Measurements from ENCODE around the gene DPH2.

DPH2 gene

DNA sequence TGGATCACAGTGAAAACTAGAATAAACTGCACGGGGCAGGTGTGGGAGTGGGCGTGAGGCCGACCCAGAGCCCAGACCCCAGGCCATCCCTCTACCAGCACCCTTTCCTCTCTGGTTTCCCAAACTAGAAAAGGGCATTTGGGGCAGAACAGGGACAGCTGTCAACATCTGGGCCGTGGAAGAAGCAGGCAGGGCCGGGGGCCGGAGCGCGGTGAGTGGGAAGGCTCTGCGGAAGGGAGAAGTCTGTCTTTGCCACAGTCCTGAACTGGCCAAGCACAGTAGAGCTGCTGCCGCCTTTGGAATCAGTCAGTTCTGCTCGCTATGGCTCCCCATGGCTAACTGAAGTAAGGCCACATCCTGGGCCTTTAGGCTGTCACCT lies 28.2 kb downstream of the DPH2 start:
- H3K36me3 ChIP-seq (ENCODE audit: control insufficient read depth in 4 of 4, insufficient read depth in 4 of 4, low read length in 3 of 4) = no peaks in the 10 kb centered on the region
- no peaks in the 10 kb centered on the region for H3K27me3 ChIP-seq (replicated peaks in 2 of 5; ENCODE audit: control insufficient read depth in 4 of 5, insufficient read depth in 5 of 5, low read length in 4 of 5)
- H3K9me3 ChIP-seq (ENCODE audit: control extremely low read depth in 1 of 5, control insufficient read depth in 4 of 5, insufficient read depth in 2 of 5, low read depth in 1 of 5, low read length in 4 of 5) = no peaks in the 10 kb centered on the region
- DNase-seq = no peak
- H3K27ac ChIP-seq (ENCODE audit: insufficient read depth in 1 of 2, low read depth in 1 of 2, low read length in 2 of 2, poor library complexity in 1 of 2, severe bottlenecking in 2 of 2) = no peak overlapping the region
- peaks cover 0 to 5% (median 4%) of the 10 kb centered on the region in 4 experiments for H3K4me1 ChIP-seq (ENCODE audit: control extremely low read depth in 1 of 4, control insufficient read depth in 4 of 4, insufficient read depth in 4 of 4, low read length in 3 of 4)
- H3K4me3 ChIP-seq (ENCODE audit: control insufficient read depth in 1 of 7, extremely low read depth in 1 of 7, insufficient read depth in 4 of 7, low read depth in 2 of 7, low read length in 6 of 7) = no peak overlapping the region
- WGBS (ENCODE audit: insufficient coverage) = 97% methylated on average over 11 of the region's 11 CpGs
- ChIA-PET CTCF (no interaction called here), POLR2A (no interaction called here)

DNA sequence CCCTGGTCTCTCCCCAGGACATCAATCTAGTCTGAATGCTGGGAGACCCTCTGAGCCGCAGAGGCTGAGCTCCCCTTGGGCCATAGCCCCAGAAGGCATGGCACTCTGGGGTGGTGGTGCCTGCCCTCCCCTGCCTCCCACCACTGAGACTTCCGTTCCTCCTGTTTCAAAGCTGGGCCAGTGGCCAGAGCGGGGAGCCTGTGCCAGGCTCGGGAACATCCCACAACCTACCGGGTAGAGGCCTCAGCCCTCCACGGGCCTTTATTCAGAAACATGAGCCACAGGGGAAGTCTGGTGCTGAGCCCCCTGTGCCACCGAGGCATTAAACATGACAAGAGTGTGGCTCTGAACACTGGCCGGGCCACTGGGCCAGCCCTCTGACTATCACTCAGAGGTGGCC lies 29.6 kb downstream of the DPH2 start:
- 89% methylated on average over 6 of the region's 8 CpGs for WGBS (ENCODE audit: insufficient coverage)
- peaks cover 0 to 4% (median 4%) of the 10 kb centered on the region in 4 experiments for H3K4me1 ChIP-seq (ENCODE audit: control extremely low read depth in 1 of 4, control insufficient read depth in 4 of 4, insufficient read depth in 4 of 4, low read length in 3 of 4)
- H3K27me3 ChIP-seq (replicated peaks in 2 of 5; ENCODE audit: control insufficient read depth in 4 of 5, insufficient read depth in 5 of 5, low read length in 4 of 5) = no peaks in the 10 kb centered on the region
- H3K4me3 ChIP-seq (ENCODE audit: control insufficient read depth in 1 of 7, extremely low read depth in 1 of 7, insufficient read depth in 4 of 7, low read depth in 2 of 7, low read length in 6 of 7) = no peak overlapping the region
- no peak overlapping the region for H3K27ac ChIP-seq (ENCODE audit: insufficient read depth in 1 of 2, low read depth in 1 of 2, low read length in 2 of 2, poor library complexity in 1 of 2, severe bottlenecking in 2 of 2)
- POLR2A ChIA-PET = no interaction called here
- no peak for DNase-seq
- H3K36me3 ChIP-seq (ENCODE audit: control insufficient read depth in 4 of 4, insufficient read depth in 4 of 4, low read length in 3 of 4) = no peaks in the 10 kb centered on the region
- CTCF ChIA-PET = interaction anchor here (1.2 to 5.5 kb wide), 3 partner anchors 9 to 48 kb away, joined by 4 to 35 read pairs (median 11); no protein-coding TSS in a partner anchor
- no peaks in the 10 kb centered on the region for H3K9me3 ChIP-seq (ENCODE audit: control extremely low read depth in 1 of 5, control insufficient read depth in 4 of 5, insufficient read depth in 2 of 5, low read depth in 1 of 5, low read length in 4 of 5)

DNA sequence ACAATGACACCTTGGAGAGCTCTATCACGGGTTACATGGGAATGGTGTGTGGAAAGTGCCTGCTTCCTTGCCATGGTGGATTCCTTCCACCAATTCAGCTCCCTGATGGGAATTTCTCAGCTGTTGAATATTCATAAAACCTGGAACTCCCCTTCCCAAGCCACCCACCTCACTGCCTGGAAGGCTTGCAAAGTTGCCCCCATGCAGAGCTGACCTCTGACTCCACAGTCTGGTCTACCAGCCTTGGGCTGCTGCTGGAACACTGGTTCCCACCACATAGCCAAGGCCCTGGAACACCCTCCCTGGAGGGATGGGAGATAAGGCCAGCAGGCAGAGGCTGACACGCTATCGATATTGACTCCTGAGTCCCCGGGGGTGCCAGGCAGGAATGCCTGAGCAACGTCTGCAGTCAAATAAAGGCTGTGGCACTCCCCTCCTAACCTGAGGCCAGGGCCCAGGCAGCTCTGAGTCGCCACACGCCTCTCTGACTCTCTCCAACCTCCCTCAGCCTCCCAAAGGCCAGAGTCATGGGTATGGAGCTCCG lies 30.4 kb downstream of the DPH2 start:
- no peak overlapping the region for H3K4me3 ChIP-seq (ENCODE audit: control insufficient read depth in 1 of 7, extremely low read depth in 1 of 7, insufficient read depth in 4 of 7, low read depth in 2 of 7, low read length in 6 of 7)
- 97% methylated on average over 7 of the region's 8 CpGs for WGBS (ENCODE audit: insufficient coverage)
- no peaks in the 10 kb centered on the region for H3K9me3 ChIP-seq (ENCODE audit: control extremely low read depth in 1 of 5, control insufficient read depth in 4 of 5, insufficient read depth in 2 of 5, low read depth in 1 of 5, low read length in 4 of 5)
- DNase-seq = no peak
- no peak overlapping the region for H3K27ac ChIP-seq (ENCODE audit: insufficient read depth in 1 of 2, low read depth in 1 of 2, low read length in 2 of 2, poor library complexity in 1 of 2, severe bottlenecking in 2 of 2)
- H3K36me3 ChIP-seq (ENCODE audit: control insufficient read depth in 4 of 4, insufficient read depth in 4 of 4, low read length in 3 of 4) = no peaks in the 10 kb centered on the region
- H3K27me3 ChIP-seq (replicated peaks in 2 of 5; ENCODE audit: control insufficient read depth in 4 of 5, insufficient read depth in 5 of 5, low read length in 4 of 5) = no peaks in the 10 kb centered on the region
- ChIA-PET POLR2A (no interaction called here), CTCF (interaction anchor here (0.7 to 5.5 kb wide), 6 partner anchors 9 to 1153 kb away, joined by 3 to 35 read pairs (median 4); no protein-coding TSS in a partner anchor)
- H3K4me1 ChIP-seq (ENCODE audit: control extremely low read depth in 1 of 4, control insufficient read depth in 4 of 4, insufficient read depth in 4 of 4, low read length in 3 of 4) = no peaks in the 10 kb centered on the region

DNA sequence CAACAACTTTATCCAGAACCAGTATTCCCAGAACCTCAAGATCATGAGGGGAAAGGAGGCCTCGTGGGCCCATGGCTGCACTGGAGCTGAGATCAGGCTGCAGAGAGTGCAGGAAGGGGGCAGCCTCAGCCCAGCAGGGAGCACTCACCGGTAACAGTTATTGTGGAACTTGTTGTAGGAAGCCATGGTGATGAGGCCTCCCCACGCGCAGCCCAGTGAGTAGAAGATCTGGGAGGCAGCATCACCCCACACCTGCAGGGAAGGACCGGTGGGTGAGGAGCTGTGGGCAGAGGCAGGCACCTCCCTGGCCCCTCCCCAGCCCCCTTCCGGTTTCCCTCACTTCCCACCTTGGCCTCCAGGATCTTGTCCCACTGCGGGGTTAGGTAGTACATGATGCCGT lies 32.4 kb downstream of the DPH2 start:
- no peaks in the 10 kb centered on the region for H3K36me3 ChIP-seq (ENCODE audit: control insufficient read depth in 4 of 4, insufficient read depth in 4 of 4, low read length in 3 of 4)
- H3K4me3 ChIP-seq (ENCODE audit: control insufficient read depth in 1 of 7, extremely low read depth in 1 of 7, insufficient read depth in 4 of 7, low read depth in 2 of 7, low read length in 6 of 7) = no peak overlapping the region
- H3K9me3 ChIP-seq (ENCODE audit: control extremely low read depth in 1 of 5, control insufficient read depth in 4 of 5, insufficient read depth in 2 of 5, low read depth in 1 of 5, low read length in 4 of 5) = no peaks in the 10 kb centered on the region
- 91% methylated on average over 8 of the region's 8 CpGs for WGBS (ENCODE audit: insufficient coverage)
- H3K4me1 ChIP-seq (ENCODE audit: control extremely low read depth in 1 of 4, control insufficient read depth in 4 of 4, insufficient read depth in 4 of 4, low read length in 3 of 4) = no peaks in the 10 kb centered on the region
- CTCF ChIA-PET = interaction anchor here (0.9 to 5.5 kb wide), 5 partner anchors 10 to 46 kb away, joined by 3 to 35 read pairs (median 6); no protein-coding TSS in a partner anchor
- no peaks in the 10 kb centered on the region for H3K27me3 ChIP-seq (replicated peaks in 2 of 5; ENCODE audit: control insufficient read depth in 4 of 5, insufficient read depth in 5 of 5, low read length in 4 of 5)
- H3K27ac ChIP-seq (ENCODE audit: insufficient read depth in 1 of 2, low read depth in 1 of 2, low read length in 2 of 2, poor library complexity in 1 of 2, severe bottlenecking in 2 of 2) = no peak overlapping the region
- POLR2A ChIA-PET = no interaction called here
- DNase-seq = no peak

DNA sequence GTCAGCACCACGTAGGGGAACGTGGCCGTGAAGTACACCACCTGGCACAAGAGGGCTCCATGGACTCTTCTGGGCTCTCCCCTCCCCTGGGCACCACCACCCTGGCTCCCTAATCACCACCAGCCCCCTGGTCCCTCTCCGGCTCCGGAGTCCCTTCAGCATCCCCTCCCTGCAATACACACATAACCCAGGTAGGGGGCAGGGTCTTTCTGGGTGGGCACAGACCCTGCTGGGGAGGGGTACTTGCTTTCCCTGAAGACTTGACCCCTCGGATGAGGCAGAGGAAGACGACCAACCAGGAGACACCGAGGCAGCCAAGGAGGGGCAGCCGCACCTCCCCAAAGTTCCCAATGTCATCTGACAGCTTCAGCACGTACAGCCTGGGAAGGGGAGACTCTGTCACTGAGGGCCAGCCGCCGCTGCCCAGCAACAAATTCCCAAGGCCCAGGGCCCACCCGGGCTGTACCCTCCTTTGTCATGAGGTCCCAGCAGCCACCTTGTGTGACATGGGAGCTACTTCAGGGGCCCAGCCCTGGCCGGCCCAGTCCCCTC lies 32.9 kb downstream of the DPH2 start:
- POLR2A ChIA-PET = no interaction called here
- CTCF ChIA-PET = interaction anchor here (1.1 to 5.5 kb wide), 5 partner anchors 10 to 44 kb away, joined by 3 to 51 read pairs (median 6); no protein-coding TSS in a partner anchor
- Histone ChIP-seq H3K36me3 (ENCODE audit: control insufficient read depth in 4 of 4, insufficient read depth in 4 of 4, low read length in 3 of 4) (no peaks in the 10 kb centered on the region), H3K27me3 (replicated peaks in 2 of 5; ENCODE audit: control insufficient read depth in 4 of 5, insufficient read depth in 5 of 5, low read length in 4 of 5) (no peaks in the 10 kb centered on the region), H3K4me3 (ENCODE audit: control insufficient read depth in 1 of 7, extremely low read depth in 1 of 7, insufficient read depth in 4 of 7, low read depth in 2 of 7, low read length in 6 of 7) (no peak overlapping the region), H3K9me3 (ENCODE audit: control extremely low read depth in 1 of 5, control insufficient read depth in 4 of 5, insufficient read depth in 2 of 5, low read depth in 1 of 5, low read length in 4 of 5) (no peaks in the 10 kb centered on the region), H3K4me1 (ENCODE audit: control extremely low read depth in 1 of 4, control insufficient read depth in 4 of 4, insufficient read depth in 4 of 4, low read length in 3 of 4) (no peaks in the 10 kb centered on the region), H3K27ac (ENCODE audit: insufficient read depth in 1 of 2, low read depth in 1 of 2, low read length in 2 of 2, poor library complexity in 1 of 2, severe bottlenecking in 2 of 2) (no peak overlapping the region)
- no peak for DNase-seq
- WGBS (ENCODE audit: insufficient coverage) = 94% methylated on average over 12 of the region's 14 CpGs

DNA sequence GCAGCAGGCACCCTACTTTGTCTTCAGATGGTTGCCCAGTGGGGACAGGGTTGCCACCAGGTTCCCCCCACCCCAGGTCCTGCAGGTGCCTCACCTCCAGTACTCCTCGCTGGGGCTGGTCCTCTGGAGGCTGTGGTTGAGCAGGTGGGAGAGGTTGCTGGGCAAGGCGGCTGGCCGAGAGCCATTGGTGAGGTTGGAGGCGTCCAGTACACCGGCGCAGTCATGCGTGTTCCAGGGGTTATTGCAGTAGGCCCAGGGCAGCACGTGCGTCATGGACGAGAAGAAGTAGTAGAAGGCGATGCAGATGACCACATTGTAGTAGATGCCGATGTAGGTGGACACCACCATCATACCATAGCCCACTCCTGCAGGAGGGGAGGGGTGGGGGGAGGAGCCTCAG lies 38.4 kb downstream of the DPH2 start:
- DNase-seq = no peak
- Histone ChIP-seq H3K36me3 (ENCODE audit: control insufficient read depth in 4 of 4, insufficient read depth in 4 of 4, low read length in 3 of 4) (no peaks in the 10 kb centered on the region), H3K27ac (ENCODE audit: insufficient read depth in 1 of 2, low read depth in 1 of 2, low read length in 2 of 2, poor library complexity in 1 of 2, severe bottlenecking in 2 of 2) (no peak overlapping the region), H3K4me3 (ENCODE audit: control insufficient read depth in 1 of 7, extremely low read depth in 1 of 7, insufficient read depth in 4 of 7, low read depth in 2 of 7, low read length in 6 of 7) (no peak overlapping the region), H3K27me3 (replicated peaks in 2 of 5; ENCODE audit: control insufficient read depth in 4 of 5, insufficient read depth in 5 of 5, low read length in 4 of 5) (no peaks in the 10 kb centered on the region), H3K4me1 (ENCODE audit: control extremely low read depth in 1 of 4, control insufficient read depth in 4 of 4, insufficient read depth in 4 of 4, low read length in 3 of 4) (peaks cover 0 to 19% (median 11%) of the 10 kb centered on the region in 4 experiments), H3K9me3 (ENCODE audit: control extremely low read depth in 1 of 5, control insufficient read depth in 4 of 5, insufficient read depth in 2 of 5, low read depth in 1 of 5, low read length in 4 of 5) (no peaks in the 10 kb centered on the region)
- POLR2A ChIA-PET = no interaction called here
- CTCF ChIA-PET = interaction anchor here (1.3 to 1.5 kb wide), 2 partner anchors 8 to 28 kb away, joined by 4 to 5 read pairs; no protein-coding TSS in a partner anchor
- WGBS (ENCODE audit: insufficient coverage) = 100% methylated on average over 5 of the region's 12 CpGs

DNA sequence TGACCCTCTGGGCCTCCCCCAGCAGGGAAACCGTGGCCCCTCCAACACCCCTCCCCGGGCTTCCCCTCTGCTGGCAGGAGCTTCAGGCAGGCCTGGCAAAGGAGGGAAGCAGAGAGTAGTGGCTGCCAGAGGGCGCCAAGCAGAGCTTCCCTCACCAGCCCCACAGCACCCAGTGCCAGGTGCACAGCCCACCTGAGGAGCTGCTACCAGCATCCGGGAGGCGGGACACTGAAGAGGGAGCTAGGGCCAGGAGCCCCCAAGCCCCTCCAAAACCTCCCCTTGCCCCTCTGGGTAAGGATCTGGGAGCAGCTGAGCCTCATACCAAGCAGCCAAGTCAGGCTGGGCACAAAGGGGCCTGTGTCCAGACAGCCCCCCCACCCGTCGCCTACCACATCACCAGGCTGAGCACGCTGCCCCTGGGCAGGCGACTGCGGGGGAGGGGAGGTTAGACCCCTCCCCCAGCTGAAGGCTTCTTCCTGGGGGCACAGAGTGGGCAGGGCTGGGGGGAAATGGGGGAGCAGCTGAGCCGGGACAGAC lies 41.2 kb downstream of the DPH2 start:
- Histone ChIP-seq H3K4me3 (ENCODE audit: control insufficient read depth in 1 of 7, extremely low read depth in 1 of 7, insufficient read depth in 4 of 7, low read depth in 2 of 7, low read length in 6 of 7) (no peak overlapping the region), H3K9me3 (ENCODE audit: control extremely low read depth in 1 of 5, control insufficient read depth in 4 of 5, insufficient read depth in 2 of 5, low read depth in 1 of 5, low read length in 4 of 5) (no peaks in the 10 kb centered on the region), H3K36me3 (ENCODE audit: control insufficient read depth in 4 of 4, insufficient read depth in 4 of 4, low read length in 3 of 4) (no peaks in the 10 kb centered on the region), H3K27ac (ENCODE audit: insufficient read depth in 1 of 2, low read depth in 1 of 2, low read length in 2 of 2, poor library complexity in 1 of 2, severe bottlenecking in 2 of 2) (no peak overlapping the region), H3K27me3 (replicated peaks in 2 of 5; ENCODE audit: control insufficient read depth in 4 of 5, insufficient read depth in 5 of 5, low read length in 4 of 5) (no peaks in the 10 kb centered on the region), H3K4me1 (ENCODE audit: control extremely low read depth in 1 of 4, control insufficient read depth in 4 of 4, insufficient read depth in 4 of 4, low read length in 3 of 4) (peaks cover 0 to 32% (median 24%) of the 10 kb centered on the region in 4 experiments)
- WGBS (ENCODE audit: insufficient coverage) = 82% methylated on average over 4 of the region's 11 CpGs
- DNase-seq = no peak
- ChIA-PET POLR2A (no interaction called here), CTCF (interaction anchor here (0.6 to 5.8 kb wide), 8 partner anchors 12 to 67 kb away, joined by 3 to 41 read pairs (median 3); no protein-coding TSS in a partner anchor)
